HUES6 (cell line): Measurements from ENCODE around the gene ZCCHC24.

ENCODE experiments used
- H3K27ac ChIP-seq: 2 replicates; pipeline ENCODE4 v1.7.0; 2013; ENCODE audit warnings: low read depth, mild to moderate bottlenecking, low read length, inconsistent platforms
- H3K27me3 ChIP-seq: 2 replicates; pipeline ENCODE4 v1.6.1; 2013; ENCODE audit warnings: low read length; ENCODE audit not compliant: control insufficient read depth, insufficient read depth
- H3K36me3 ChIP-seq: 2 replicates; pipeline ENCODE4 v1.6.1; 2013; ENCODE audit warnings: low read length; ENCODE audit not compliant: control insufficient read depth, insufficient read depth
- H3K4me1 ChIP-seq: 2 replicates; pipeline ENCODE4 v1.6.1; 2013; ENCODE audit warnings: low read length; ENCODE audit not compliant: control insufficient read depth, insufficient read depth
- H3K4me3 ChIP-seq: 2 replicates; pipeline ENCODE4 v1.5.1; 2013; ENCODE audit warnings: low read depth, low read length
- H3K9ac ChIP-seq: one replicate; pipeline ENCODE4 v1.6.1; 2013; ENCODE audit warnings: mild to moderate bottlenecking, low read length
- H3K9me3 ChIP-seq: 2 replicates; pipeline ENCODE4 v1.6.1; 2013; ENCODE audit warnings: low read depth, low read length; ENCODE audit not compliant: control insufficient read depth, insufficient read depth

The ZCCHC24 gene

DNA sequence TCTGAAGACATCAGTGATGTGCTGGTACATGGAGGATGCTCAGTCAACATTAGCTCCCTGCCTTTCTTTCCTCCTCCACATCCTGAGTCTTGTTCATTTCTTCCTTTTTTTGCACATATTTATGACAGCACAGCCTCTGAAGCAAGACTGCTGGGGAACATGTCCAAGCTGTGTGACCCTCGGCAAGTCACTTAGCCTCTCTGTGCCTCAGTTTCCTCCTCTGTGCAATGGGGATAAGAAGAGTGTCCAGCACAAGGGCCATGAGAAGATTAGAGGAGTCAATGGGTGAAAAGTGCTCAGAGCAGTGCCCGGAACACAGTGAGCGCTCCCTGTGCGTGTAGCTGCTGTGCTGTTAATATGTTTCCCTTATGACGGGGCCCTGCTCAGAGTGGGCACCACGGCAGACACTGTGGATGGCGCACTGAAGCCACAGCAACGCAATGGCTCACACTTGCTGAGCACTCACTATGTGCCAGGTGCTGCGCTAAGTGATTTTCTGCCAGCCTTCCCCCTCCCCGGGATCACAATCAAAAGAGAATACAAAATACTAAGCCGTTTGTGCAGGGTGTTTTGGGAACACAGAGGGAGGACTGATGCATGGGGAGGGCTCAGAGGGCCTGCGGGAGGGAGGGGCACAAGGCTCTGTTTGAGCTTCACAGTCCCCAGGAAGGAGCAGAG, 28.7 kb downstream of the ZCCHC24 start:
- Histone ChIP-seq H3K4me1 (peaks cover 10% of the 10 kb centered on the region; the same call in 1 of the 2 replicates), H3K4me3 (no peak overlapping the region), H3K27me3 (no peaks in the 10 kb centered on the region), H3K9ac (no peak overlapping the region), H3K27ac (no peak overlapping the region), H3K36me3 (no peaks in the 10 kb centered on the region), H3K9me3 (no peaks in the 10 kb centered on the region)

DNA sequence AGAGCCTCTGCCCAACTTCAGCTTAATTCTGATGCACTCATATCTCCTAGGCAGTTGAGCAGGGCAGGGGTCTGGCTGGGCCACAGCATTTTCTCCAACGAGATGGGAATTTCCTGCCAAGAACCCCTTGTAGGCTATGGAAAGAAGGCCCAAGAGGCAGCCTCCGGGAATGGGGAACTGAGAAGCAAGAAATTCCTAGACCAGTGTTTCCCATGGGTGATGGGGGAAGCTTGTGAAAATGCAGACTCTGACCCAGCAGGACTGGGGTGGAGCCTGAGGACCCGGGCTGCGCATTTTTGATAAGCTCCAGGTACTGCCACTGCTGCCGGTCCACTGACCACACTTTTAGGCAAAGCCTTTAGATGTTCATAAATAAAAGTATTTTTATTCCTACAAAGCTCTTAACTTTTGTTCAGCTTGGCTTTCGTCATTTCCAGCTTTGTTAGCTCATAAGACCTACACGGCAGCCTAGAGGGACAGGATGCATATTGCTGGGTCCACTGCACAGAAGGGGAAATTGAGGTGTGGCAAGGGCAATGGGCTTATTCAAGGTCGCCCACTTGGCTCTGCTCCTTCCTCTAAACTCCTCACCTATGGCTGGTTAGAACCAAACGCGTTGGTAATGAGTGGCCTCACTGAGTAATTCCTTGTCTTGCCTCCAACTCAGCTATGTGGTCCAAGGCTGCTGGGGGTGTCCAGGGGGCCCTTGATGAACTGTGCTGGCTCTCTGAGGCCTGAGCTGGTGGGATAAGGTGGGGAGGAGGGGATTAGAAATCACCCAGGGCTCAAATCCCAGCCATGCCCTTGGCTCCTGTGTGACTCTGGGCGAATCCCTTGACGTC, 29.5 kb downstream of the ZCCHC24 start:
- no peak overlapping the region for H3K4me3 ChIP-seq
- H3K9ac ChIP-seq: no peak overlapping the region
- peaks cover 10% of the 10 kb centered on the region; the same call in 1 of the 2 replicates for H3K4me1 ChIP-seq
- no peaks in the 10 kb centered on the region for H3K36me3 ChIP-seq
- no peaks in the 10 kb centered on the region for H3K27me3 ChIP-seq
- H3K27ac ChIP-seq: no peak overlapping the region
- no peaks in the 10 kb centered on the region for H3K9me3 ChIP-seq

DNA sequence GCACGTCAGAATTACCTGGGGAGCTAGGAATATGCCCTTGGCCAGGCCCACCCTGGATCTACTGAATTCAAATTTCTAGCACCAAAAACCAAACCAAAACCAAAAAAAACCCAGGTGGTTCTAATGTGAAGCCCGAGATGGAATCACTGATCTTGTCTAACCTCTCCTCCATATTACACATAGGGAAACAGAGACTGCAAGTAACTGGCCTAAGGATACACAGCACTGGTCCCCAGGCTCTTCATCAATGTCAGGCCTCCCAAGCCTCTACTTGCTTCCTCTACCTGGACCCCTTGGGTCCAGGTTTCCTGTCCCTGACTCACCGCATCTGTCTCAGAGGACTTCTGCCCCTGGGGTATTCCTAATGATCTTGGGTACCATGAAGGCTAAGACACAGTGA, 30.7 kb downstream of the ZCCHC24 start:
- H3K36me3 ChIP-seq: no peaks in the 10 kb centered on the region
- no peak overlapping the region for H3K4me3 ChIP-seq
- H3K27me3 ChIP-seq: no peaks in the 10 kb centered on the region
- peaks cover 5% of the 10 kb centered on the region; the same call in 1 of the 2 replicates for H3K4me1 ChIP-seq
- H3K27ac ChIP-seq: no peak overlapping the region
- no peaks in the 10 kb centered on the region for H3K9me3 ChIP-seq
- H3K9ac ChIP-seq: no peak overlapping the region

DNA sequence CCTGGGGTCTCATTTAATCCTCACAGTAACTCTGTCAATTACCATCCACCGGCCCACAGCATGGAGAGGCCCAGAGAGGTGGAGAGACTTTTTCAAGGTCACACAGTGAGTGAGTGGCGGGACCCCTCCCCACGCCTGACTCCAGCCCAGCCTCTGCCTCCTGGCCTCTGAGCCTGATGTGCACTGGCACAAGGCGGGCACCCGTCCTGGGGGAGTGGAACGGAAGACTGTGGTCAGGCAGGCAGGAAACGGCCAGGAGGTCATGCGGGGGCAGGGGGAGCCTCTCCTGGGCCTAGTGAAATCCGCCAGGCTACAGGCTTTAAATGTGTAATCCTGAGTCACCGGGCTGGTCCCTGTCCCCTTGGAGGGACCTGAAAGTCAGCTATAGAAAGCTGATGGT, 32.2 kb downstream of the ZCCHC24 start:
- Histone ChIP-seq H3K27ac (no peak overlapping the region), H3K36me3 (no peaks in the 10 kb centered on the region), H3K4me1 (no peaks in the 10 kb centered on the region; the same call in 1 of the 2 replicates), H3K27me3 (no peaks in the 10 kb centered on the region), H3K9ac (no peak overlapping the region), H3K9me3 (no peaks in the 10 kb centered on the region), H3K4me3 (no peak overlapping the region)

DNA sequence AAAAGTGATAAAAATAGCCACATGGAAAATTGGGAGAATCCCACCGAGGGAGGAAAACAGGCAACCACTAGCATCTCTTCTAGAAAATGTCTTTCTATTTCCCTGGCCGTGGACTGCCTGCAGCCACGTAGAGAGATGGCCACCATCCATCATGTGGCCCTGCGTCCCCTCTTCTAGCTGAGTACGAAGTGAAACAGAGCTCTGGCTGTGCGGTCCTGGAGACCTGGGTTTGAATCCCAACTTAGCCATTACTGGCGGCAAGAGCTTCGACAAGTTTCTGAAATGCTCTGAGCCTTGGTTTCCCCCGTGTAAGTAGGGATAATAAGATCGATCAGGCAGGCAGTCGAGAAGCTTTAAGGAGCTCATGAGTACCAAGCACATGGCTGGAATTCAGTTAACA, 32.9 kb downstream of the ZCCHC24 start:
- H3K4me1 ChIP-seq: no peaks in the 10 kb centered on the region; the same call in 1 of the 2 replicates
- no peak overlapping the region for H3K4me3 ChIP-seq
- H3K27me3 ChIP-seq: no peaks in the 10 kb centered on the region
- H3K9ac ChIP-seq: no peak overlapping the region
- no peak overlapping the region for H3K27ac ChIP-seq
- H3K36me3 ChIP-seq: no peaks in the 10 kb centered on the region
- no peaks in the 10 kb centered on the region for H3K9me3 ChIP-seq

DNA sequence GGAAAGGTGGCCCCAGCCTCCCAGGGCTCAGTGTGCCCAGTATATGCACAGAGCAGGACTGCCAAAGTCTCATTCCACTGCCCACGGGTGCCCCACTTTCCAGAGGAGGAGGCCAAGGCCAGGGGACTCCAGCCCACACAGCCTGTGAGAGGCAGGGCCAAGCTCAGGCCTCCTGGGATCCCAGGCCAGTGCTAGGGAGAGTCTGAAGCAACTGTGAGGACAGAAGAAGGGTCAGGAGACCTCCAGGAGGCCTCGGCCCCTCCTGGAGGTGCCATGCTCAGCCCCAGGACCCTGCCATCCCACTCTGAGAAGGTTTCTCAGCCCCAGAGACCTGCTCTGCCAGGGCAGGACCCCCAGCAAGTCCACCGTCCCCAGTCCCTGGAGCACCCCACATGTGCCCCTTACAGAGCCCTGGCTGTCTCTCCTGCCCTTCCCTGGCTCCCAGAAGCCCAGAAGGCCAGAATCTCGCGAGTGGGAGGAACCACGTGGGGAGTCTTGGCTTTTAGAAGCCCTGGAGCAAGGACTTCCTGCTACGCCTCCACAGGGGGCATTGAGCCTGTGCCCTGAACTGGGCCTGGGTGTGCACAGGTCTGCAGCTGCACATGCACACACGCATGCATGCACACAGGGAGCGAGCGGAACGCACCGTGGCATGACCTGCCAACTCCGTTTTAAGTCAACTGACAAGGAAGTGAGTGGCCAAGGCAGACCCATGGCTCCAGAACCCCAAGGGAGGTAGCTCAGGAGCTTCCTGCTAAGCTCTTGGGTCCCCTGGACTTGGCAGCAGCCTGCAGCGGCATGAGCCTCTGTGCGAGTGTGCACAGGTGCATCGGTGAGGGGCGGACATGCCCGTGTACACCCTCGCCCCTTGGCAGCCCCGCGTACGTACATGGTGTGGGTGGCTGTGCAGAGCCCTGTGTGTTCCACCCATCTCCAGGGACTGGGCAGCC, 33.6 kb downstream of the ZCCHC24 start:
- Histone ChIP-seq H3K36me3 (no peaks in the 10 kb centered on the region), H3K4me3 (no peak overlapping the region), H3K27ac (no peak overlapping the region), H3K27me3 (no peaks in the 10 kb centered on the region), H3K9ac (no peak overlapping the region), H3K9me3 (no peaks in the 10 kb centered on the region), H3K4me1 (peaks cover 3% of the 10 kb centered on the region; the same call in 1 of the 2 replicates)

DNA sequence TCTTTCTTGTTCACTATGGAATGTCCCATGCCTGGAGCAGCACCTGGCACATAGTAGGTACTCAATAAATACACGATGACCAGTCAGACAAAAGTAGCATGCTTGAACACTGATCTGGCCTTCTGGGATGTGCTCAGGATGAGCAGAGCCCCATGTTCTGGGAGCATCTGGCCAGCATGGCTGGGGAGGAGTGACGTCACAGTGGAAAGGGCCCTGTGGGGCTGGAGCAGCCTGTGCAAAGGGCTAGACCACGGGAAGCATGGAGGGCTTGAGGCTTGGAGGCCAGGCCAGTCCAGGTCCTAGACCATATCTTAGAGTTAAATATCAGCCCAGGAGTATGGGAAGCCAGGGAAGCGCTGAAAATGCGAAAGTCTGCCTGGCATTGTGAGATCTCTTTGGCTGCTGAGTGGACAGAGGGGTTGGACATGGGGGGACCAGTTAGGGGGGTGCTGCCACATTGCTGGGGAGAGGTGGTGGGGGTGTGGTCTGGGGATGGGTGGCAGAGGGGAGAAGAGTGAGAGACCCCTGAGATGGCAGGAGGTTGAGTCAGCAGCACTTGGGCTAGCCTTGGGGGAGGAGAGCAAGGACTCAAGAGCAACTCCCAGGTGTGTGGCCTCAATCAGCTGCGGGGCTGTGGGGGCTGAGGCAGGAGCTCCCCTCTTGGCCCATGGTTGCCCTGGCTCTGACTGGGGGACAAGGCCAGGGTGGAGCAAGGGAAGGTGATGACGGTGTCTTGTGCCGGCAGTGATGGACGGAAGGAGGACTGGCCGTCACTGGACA, 34.9 kb downstream of the ZCCHC24 start:
- Histone ChIP-seq H3K36me3 (no peaks in the 10 kb centered on the region), H3K9me3 (no peaks in the 10 kb centered on the region), H3K27ac (no peak overlapping the region), H3K9ac (no peak overlapping the region), H3K4me1 (peaks cover 9% of the 10 kb centered on the region; the same call in 1 of the 2 replicates), H3K27me3 (no peaks in the 10 kb centered on the region), H3K4me3 (no peak overlapping the region)

DNA sequence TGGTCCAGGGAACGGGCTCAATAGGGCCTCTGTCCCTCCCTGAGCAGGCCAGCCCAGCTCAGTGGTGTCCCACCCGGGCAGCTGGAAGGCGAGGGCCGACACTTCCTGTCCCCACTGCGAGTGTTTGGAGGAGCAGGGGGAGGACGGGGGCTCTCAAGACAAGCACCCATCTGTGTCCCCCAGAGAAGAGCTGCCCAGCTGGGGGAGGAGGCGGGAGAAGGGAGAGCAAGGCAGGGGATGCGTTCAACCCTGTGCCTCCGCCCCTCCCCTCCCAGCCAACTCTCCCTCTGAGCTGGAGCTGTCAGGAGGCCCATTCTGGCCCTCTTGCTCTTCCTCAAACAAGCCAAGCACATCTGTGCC, 35.7 kb downstream of the ZCCHC24 start:
- H3K4me1 ChIP-seq: peaks cover 17% of the 10 kb centered on the region
- no peak overlapping the region for H3K9ac ChIP-seq
- no peak overlapping the region for H3K27ac ChIP-seq
- H3K9me3 ChIP-seq: no peaks in the 10 kb centered on the region
- H3K27me3 ChIP-seq: no peaks in the 10 kb centered on the region
- no peaks in the 10 kb centered on the region for H3K36me3 ChIP-seq
- H3K4me3 ChIP-seq: no peak overlapping the region

DNA sequence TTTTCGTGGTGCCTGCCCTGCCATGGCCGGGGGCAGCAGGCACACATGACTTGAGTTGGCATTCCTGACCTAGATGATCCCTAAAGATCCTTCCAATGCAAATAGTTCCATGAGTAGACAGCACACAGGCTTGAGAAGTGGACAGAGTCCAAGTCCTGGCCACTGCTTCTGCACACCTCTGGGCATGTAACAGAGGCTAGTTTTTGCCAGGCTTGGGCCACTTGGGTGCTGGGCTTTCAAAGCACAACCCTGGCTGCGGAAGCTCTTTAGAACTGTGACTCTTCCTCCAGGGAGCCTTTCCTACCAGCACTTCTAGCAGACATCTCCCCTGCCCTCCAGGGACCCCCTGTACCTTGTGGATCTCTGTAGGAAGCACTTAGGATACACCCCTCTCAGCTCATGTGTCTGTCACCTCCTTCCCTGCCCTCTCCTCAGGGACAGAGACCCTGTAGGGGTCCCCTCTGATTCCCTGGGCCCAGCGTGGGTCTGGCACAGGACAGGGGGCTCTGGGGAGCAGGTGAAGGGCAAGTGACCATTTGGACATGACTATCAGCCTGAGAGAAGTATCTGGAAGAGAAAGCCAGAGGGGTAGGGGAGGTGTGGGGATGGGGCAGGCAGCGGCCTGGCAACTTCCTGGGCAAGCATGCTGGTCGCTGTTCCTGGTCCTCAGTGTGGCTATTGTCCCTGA, 36.2 kb downstream of the ZCCHC24 start:
- H3K27me3 ChIP-seq: no peaks in the 10 kb centered on the region
- no peak overlapping the region for H3K27ac ChIP-seq
- no peak overlapping the region for H3K9ac ChIP-seq
- peaks cover 22% of the 10 kb centered on the region for H3K4me1 ChIP-seq
- no peak overlapping the region for H3K4me3 ChIP-seq
- H3K9me3 ChIP-seq: no peaks in the 10 kb centered on the region
- H3K36me3 ChIP-seq: no peaks in the 10 kb centered on the region
